ENCODE measurements around the gene OTOP3. TPM values are rescaled to one million over a fixed set of nuclear protein-coding genes. Genes with fewer than 3 reads are reported as not detected.

The OTOP3 gene
- polyA plus RNA-seq, 3 donors = not detected

GRCh38 chr17:74920642-74921025, 15.1 kb upstream of the OTOP3 start:
- Mint-ChIP-seq H3K4me3 (peak overlapping the region in 1 of 2 donors; percentile 63), H3K4me1 (peaks cover 50% of the 10 kb centered on the region), H3K27ac (peak overlapping the region in 2 of 7 donors; percentile 33 to 61), H3K9me3 (peaks cover 0 to 10% (median 0%) of the 10 kb centered on the region in 7 donors), H3K36me3 (peaks cover 0 to 3% of the 10 kb centered on the region in 2 donors), H3K27me3 (ENCODE audit: low read depth in 3 of 3) (peaks cover 46 to 63% (median 52%) of the 10 kb centered on the region in 3 donors)
- 75% methylated on average over 2 of the region's 6 CpGs for WGBS (ENCODE audit: insufficient coverage)
- Histone ChIP-seq H3K36me3 (replicated peaks in 1 of 2; ENCODE audit: control insufficient read depth in 1 of 2, insufficient read depth in 2 of 2, low read length in 2 of 2) (no peaks in the 10 kb centered on the region), H3K9me3 (replicated peaks in 1 of 2; ENCODE audit: control insufficient read depth in 1 of 2, insufficient read depth in 1 of 2, low read length in 2 of 2) (peaks cover 0 to 7% of the 10 kb centered on the region in 2 donors), H3K27ac (ENCODE audit: low read depth in 1 of 2, low read length in 2 of 2) (no peak overlapping the region), H2AFZ (ENCODE audit: insufficient read depth, low read depth, low read length, poor library complexity, severe bottlenecking) (no peak overlapping the region), H3K4me3 (replicated peaks in 1 of 3; ENCODE audit: low read depth in 2 of 3, low read length in 3 of 3) (no peak overlapping the region), H3K79me2 (ENCODE audit: insufficient read depth, low read length) (no peaks in the 10 kb centered on the region), H3K4me1 (ENCODE audit: control insufficient read depth in 1 of 2, insufficient read depth in 2 of 2, low read length in 2 of 2) (peaks cover 48 to 66% of the 10 kb centered on the region in 2 donors), H3K9ac (ENCODE audit: insufficient read depth, low read length, poor library complexity, severe bottlenecking) (no peak overlapping the region), H3K27me3 (ENCODE audit: control insufficient read depth in 2 of 2, insufficient read depth in 2 of 2, low read length in 2 of 2) (peaks cover 21 to 52% of the 10 kb centered on the region in 2 donors), H4K20me1 (ENCODE audit: insufficient read depth, low read length) (no peaks in the 10 kb centered on the region), H3K4me2 (replicated peaks; ENCODE audit: extremely low read depth, low read length, poor library complexity, severe bottlenecking) (no peak overlapping the region)
- intact Hi-C loops (cut with micrococcal nuclease) = no loop called here
- no peak for TF ChIP-seq CTCF (IDR thresholded peaks at IDR 0.05)
- DNase-seq = no peak

GRCh38 chr17:74921026-74921681, 14.5 kb upstream of the OTOP3 start:
- Histone ChIP-seq H3K27ac (ENCODE audit: low read depth in 1 of 2, low read length in 2 of 2) (no peak overlapping the region), H3K36me3 (replicated peaks in 1 of 2; ENCODE audit: control insufficient read depth in 1 of 2, insufficient read depth in 2 of 2, low read length in 2 of 2) (no peaks in the 10 kb centered on the region), H3K9me3 (replicated peaks in 1 of 2; ENCODE audit: control insufficient read depth in 1 of 2, insufficient read depth in 1 of 2, low read length in 2 of 2) (peaks cover 0 to 7% of the 10 kb centered on the region in 2 donors), H3K4me2 (replicated peaks; ENCODE audit: extremely low read depth, low read length, poor library complexity, severe bottlenecking) (no peak overlapping the region), H3K27me3 (ENCODE audit: control insufficient read depth in 2 of 2, insufficient read depth in 2 of 2, low read length in 2 of 2) (peaks cover 26 to 57% of the 10 kb centered on the region in 2 donors), H3K9ac (ENCODE audit: insufficient read depth, low read length, poor library complexity, severe bottlenecking) (no peak overlapping the region), H3K79me2 (ENCODE audit: insufficient read depth, low read length) (no peaks in the 10 kb centered on the region), H3K4me1 (ENCODE audit: control insufficient read depth in 1 of 2, insufficient read depth in 2 of 2, low read length in 2 of 2) (peaks cover 48 to 66% of the 10 kb centered on the region in 2 donors), H3K4me3 (replicated peaks in 1 of 3; ENCODE audit: low read depth in 2 of 3, low read length in 3 of 3) (no peak overlapping the region), H4K20me1 (ENCODE audit: insufficient read depth, low read length) (no peaks in the 10 kb centered on the region), H2AFZ (ENCODE audit: insufficient read depth, low read depth, low read length, poor library complexity, severe bottlenecking) (no peak overlapping the region)
- Mint-ChIP-seq H3K4me1 (peaks cover 50% of the 10 kb centered on the region), H3K36me3 (peaks cover 0 to 3% of the 10 kb centered on the region in 2 donors), H3K27ac (peak overlapping the region in 2 of 7 donors; percentile 33 to 61), H3K9me3 (peaks cover 0 to 10% (median 0%) of the 10 kb centered on the region in 7 donors), H3K4me3 (peak overlapping the region in 1 of 2 donors; percentile 63), H3K27me3 (ENCODE audit: low read depth in 3 of 3) (peaks cover 51 to 65% (median 56%) of the 10 kb centered on the region in 3 donors)
- intact Hi-C loops (cut with micrococcal nuclease) = no loop called here
- WGBS (ENCODE audit: insufficient coverage) = 97% methylated on average over 13 of the region's 19 CpGs
- no peak for DNase-seq
- TF ChIP-seq CTCF (IDR thresholded peaks at IDR 0.05) = no peak

Measured in CD14-positive monocyte (primary cell).